GM23338 (cell line): ENCODE data around the gene BARX2. TPM values are rescaled to one million over a fixed set of nuclear protein-coding genes. Genes with fewer than 3 reads are reported as not detected.

Source experiments
- ATAC-seq: fragments of 200-7000 bp; cut with Tn5 transposase; 3 replicates; pipeline ENCODE4 v1.9.1; 2020
- DNase-seq: peaks from one replicate; pipeline ENCODE4 v3.0.0-alpha.2; 2015; ENCODE audit warnings: low spot score
- H2AFZ ChIP-seq: fragments of 200-600 bp; sonication (generic); 2 replicates; pipeline ENCODE4 v1.8.0; 2016; ENCODE audit warnings: antibody characterized with exemption, mild to moderate bottlenecking, moderate library complexity
- H3F3A ChIP-seq: fragments of 200-600 bp; sonication (generic); replicated peaks from 2 replicates; pipeline ENCODE4 v1.8.0; 2017; ENCODE audit warnings: antibody characterized with exemption, mixed run types, low read depth
- H3K27ac ChIP-seq: fragments of 200-600 bp; sonication (generic); 2 replicates; pipeline ENCODE4 v1.6.1; 2016; ENCODE audit warnings: low read depth
- H3K27me3 ChIP-seq: fragments of 200-600 bp; sonication (generic); 2 replicates; pipeline ENCODE4 v1.8.0; 2016; ENCODE audit warnings: mild to moderate bottlenecking, mixed run types, moderate library complexity; ENCODE audit not compliant: insufficient read depth
- H3K36me3 ChIP-seq: fragments of 200-600 bp; sonication (generic); 2 replicates; pipeline ENCODE4 v1.8.0; 2016; ENCODE audit warnings: mild to moderate bottlenecking; ENCODE audit not compliant: insufficient read depth
- H3K4me1 ChIP-seq: fragments of 200-600 bp; sonication (generic); 2 replicates; pipeline ENCODE4 v1.8.0; 2016; ENCODE audit warnings: mild to moderate bottlenecking, moderate library complexity; ENCODE audit not compliant: insufficient read depth
- H3K4me2 ChIP-seq: fragments of 200-600 bp; sonication (generic); 2 replicates; pipeline ENCODE4 v1.7.1; 2017; ENCODE audit warnings: mixed run types
- H3K4me3 ChIP-seq: fragments of 200-600 bp; sonication (generic); 2 replicates; pipeline ENCODE4 v1.6.1; 2016; ENCODE audit warnings: mixed run types
- H3K79me2 ChIP-seq: fragments of 200-600 bp; sonication (generic); replicated peaks from 2 replicates; pipeline ENCODE4 v1.8.0; 2017; ENCODE audit warnings: mild to moderate bottlenecking; ENCODE audit not compliant: insufficient read depth
- H3K9me2 ChIP-seq: fragments of 200-600 bp; sonication (generic); 2 replicates; pipeline ENCODE4 v1.8.0; 2017; ENCODE audit not compliant: insufficient read depth
- H4K20me1 ChIP-seq: fragments of 200-600 bp; sonication (generic); replicated peaks from 2 replicates; pipeline ENCODE4 v1.8.0; 2017; ENCODE audit warnings: mild to moderate bottlenecking; ENCODE audit not compliant: insufficient read depth
- H3K27ac Mint-ChIP-seq: 2 replicates; pipeline ENCODE4 v1.8.0; 2020; ENCODE audit warnings: inconsistent platforms, mild to moderate bottlenecking, moderate library complexity, mixed read lengths
- H3K27me3 Mint-ChIP-seq: 3 replicates; pipeline ENCODE4 v1.8.0; 2022; ENCODE audit warnings: low read depth, mild to moderate bottlenecking, moderate library complexity, mixed read lengths, inconsistent platforms; ENCODE audit not compliant: insufficient read depth, poor library complexity
- H3K36me3 Mint-ChIP-seq: 3 replicates; pipeline ENCODE4 v1.8.0; 2021; ENCODE audit warnings: low read depth, mild to moderate bottlenecking, inconsistent platforms, moderate library complexity, mixed read lengths
- H3K4me1 Mint-ChIP-seq: 3 replicates; pipeline ENCODE4 v1.8.0; 2020; ENCODE audit warnings: mild to moderate bottlenecking, inconsistent platforms, mixed read lengths
- H3K4me3 Mint-ChIP-seq: 3 replicates; pipeline ENCODE4 v1.8.0; 2021; ENCODE audit warnings: moderate library complexity, mild to moderate bottlenecking, inconsistent platforms, mixed read lengths
- H3K9me3 Mint-ChIP-seq: 3 replicates; pipeline ENCODE4 v1.8.0; 2020; ENCODE audit warnings: moderate library complexity, mild to moderate bottlenecking, inconsistent platforms, mixed read lengths
- CREB1 ChIP-seq: fragments of 250-450 bp; sonication (Bioruptor Pico); IDR thresholded peaks from 2 replicates; pipeline ENCODE4 v1.5.0; 2020; ENCODE audit warnings: low read depth, mild to moderate bottlenecking, moderate library complexity
- EZH2 ChIP-seq: fragments of 200-600 bp; sonication (generic); IDR thresholded peaks from one replicate; pipeline ENCODE4 v1.8.0; 2017; ENCODE audit warnings: antibody characterized with exemption, mild to moderate bottlenecking, low read depth; ENCODE audit not compliant: unreplicated experiment
- EZH2phosphoT487 ChIP-seq: fragments of 200-600 bp; sonication (generic); IDR thresholded peaks from one replicate; pipeline ENCODE4 v1.8.1; 2018; ENCODE audit warnings: antibody characterized with exemption; ENCODE audit not compliant: unreplicated experiment
- JUNB ChIP-seq: IDR thresholded peaks from one replicate; pipeline ENCODE4 v1.6.1; 2016; ENCODE audit warnings: antibody characterized with exemption; ENCODE audit not compliant: unreplicated experiment
- NANOG ChIP-seq: IDR thresholded peaks from 2 replicates; pipeline ENCODE4 v1.6.1; 2016; ENCODE audit warnings: antibody characterized with exemption, borderline replicate concordance
- POLR2AphosphoS5 ChIP-seq: IDR thresholded peaks from 2 replicates; pipeline ENCODE4 v1.6.1; 2016; ENCODE audit warnings: antibody characterized with exemption, low read depth
- REST ChIP-seq: IDR thresholded peaks from one replicate; pipeline ENCODE4 v1.6.1; 2018; ENCODE audit warnings: antibody characterized with exemption; ENCODE audit not compliant: unreplicated experiment
- STAT1 ChIP-seq: IDR thresholded peaks from one replicate; pipeline ENCODE4 v1.6.1; 2016; ENCODE audit warnings: antibody characterized with exemption; ENCODE audit not compliant: unreplicated experiment
- ZNF114 ChIP-seq: fragments of 250-450 bp; sonication (Bioruptor Pico); IDR thresholded peaks from 2 replicates; pipeline ENCODE4 v1.5.0; 2020; ENCODE audit warnings: mild to moderate bottlenecking, moderate library complexity
- ZNF331 ChIP-seq: fragments of 250-450 bp; sonication (Bioruptor Pico); IDR thresholded peaks from 2 replicates; pipeline ENCODE4 v1.5.0; 2020; ENCODE audit warnings: low read depth, mild to moderate bottlenecking, moderate library complexity
- ZNF462 ChIP-seq: fragments of 250-450 bp; sonication (Bioruptor Pico); IDR thresholded peaks from 2 replicates; pipeline ENCODE4 v1.5.0; 2020; ENCODE audit warnings: mild to moderate bottlenecking, moderate library complexity
- polyA plus RNA-seq: library from polyadenylated mRNA; unstranded; fragments of >200 nt; fragmentation: Nextera tagmentation; extraction: Ambion mirVana; gene quantifications from 2 replicates; pipeline ENCODE4 v1.2.1, GENCODE V29; 2016
- total RNA-seq: library from RNA; depleted of rRNA; stranded (reverse); fragments of >200 nt; shearing (Covaris generic); gene quantifications from 2 replicates; pipeline ENCODE4 v1.2.3, GENCODE V29; 2014
- TF ChIP-seq, protein P1 (sequence below): IDR thresholded peaks from 2 replicates; pipeline ENCODE4 v1.6.1; 2016; ENCODE audit warnings: antibody characterized with exemption
- TF ChIP-seq, protein P2 (sequence below), 2 experiments: fragments of 200-600 bp in 1 of 2; sonication (generic) in 1 of 2; conservative IDR thresholded peaks; 2 replicates each; pipeline versions ENCODE4 v1.5.1 to v1.6.1; 2016 to 2017; ENCODE audit warnings: antibody characterized with exemption in 2 of 2, low read depth in 2 of 2, mild to moderate bottlenecking in 2 of 2, moderate library complexity in 1 of 2

The BARX2 gene
- total and polyA plus RNA-seq, 2 experiments from 2014 or later: not detected

DNA sequence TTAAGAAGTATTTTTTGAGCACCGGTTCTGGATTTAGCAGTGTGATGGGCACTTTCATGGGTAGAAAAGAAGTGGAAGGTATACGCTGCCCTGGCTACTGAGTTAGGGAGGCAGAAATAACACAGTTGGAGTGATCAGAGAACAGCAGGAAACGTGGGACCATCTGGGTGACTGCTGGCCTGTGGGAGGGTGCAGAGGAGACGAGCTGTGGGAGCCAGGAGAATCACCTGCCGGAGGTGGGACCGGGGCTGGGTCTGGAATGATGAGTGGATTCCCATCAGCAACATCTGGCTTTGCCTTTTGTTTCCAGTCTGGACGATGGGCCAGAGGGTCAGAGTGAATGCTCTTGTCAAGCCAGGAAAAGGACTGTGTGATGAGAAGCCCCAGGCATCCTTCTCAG is 66.5 kb downstream of the BARX2 start:
- Histone ChIP-seq H3K27ac (no peak overlapping the region), H3K4me2 (no peak overlapping the region), H3K36me3 (no peaks in the 10 kb centered on the region), H3F3A (no peaks in the 10 kb centered on the region), H3K27me3 (no peaks in the 10 kb centered on the region), H3K79me2 (no peaks in the 10 kb centered on the region), H2AFZ (no peak overlapping the region), H3K4me3 (no peak overlapping the region), H3K9me2 (peaks cover 4% of the 10 kb centered on the region; the same call in 1 of the 2 replicates), H4K20me1 (no peaks in the 10 kb centered on the region), H3K4me1 (0 out of 2 replicates have a peak, but pooled peaks cover 4% of the 10 kb centered on the region)
- H3K27me3 Mint-ChIP-seq: peaks cover 12% of the 10 kb centered on the region
- H3K4me3 Mint-ChIP-seq: no peak overlapping the region
- no peak overlapping the region for H3K27ac Mint-ChIP-seq
- no peak for DNase-seq
- H3K36me3 Mint-ChIP-seq: no peaks in the 10 kb centered on the region
- TF ChIP-seq EZH2 (no peak), JUNB (no peak), ZNF462 (no peak), STAT1 (no peak), NANOG (no peak), CREB1 (no peak), POLR2AphosphoS5 (no peak), ZNF331 (no peak), REST (no peak), EZH2phosphoT487 (no peak), ZNF114 (CRISPR knock-in tag) (no peak)
- TF ChIP-seq, protein P1, sequence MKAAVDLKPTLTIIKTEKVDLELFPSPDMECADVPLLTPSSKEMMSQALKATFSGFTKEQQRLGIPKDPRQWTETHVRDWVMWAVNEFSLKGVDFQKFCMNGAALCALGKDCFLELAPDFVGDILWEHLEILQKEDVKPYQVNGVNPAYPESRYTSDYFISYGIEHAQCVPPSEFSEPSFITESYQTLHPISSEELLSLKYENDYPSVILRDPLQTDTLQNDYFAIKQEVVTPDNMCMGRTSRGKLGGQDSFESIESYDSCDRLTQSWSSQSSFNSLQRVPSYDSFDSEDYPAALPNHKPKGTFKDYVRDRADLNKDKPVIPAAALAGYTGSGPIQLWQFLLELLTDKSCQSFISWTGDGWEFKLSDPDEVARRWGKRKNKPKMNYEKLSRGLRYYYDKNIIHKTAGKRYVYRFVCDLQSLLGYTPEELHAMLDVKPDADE: no peak
- TF ChIP-seq, protein P2, sequence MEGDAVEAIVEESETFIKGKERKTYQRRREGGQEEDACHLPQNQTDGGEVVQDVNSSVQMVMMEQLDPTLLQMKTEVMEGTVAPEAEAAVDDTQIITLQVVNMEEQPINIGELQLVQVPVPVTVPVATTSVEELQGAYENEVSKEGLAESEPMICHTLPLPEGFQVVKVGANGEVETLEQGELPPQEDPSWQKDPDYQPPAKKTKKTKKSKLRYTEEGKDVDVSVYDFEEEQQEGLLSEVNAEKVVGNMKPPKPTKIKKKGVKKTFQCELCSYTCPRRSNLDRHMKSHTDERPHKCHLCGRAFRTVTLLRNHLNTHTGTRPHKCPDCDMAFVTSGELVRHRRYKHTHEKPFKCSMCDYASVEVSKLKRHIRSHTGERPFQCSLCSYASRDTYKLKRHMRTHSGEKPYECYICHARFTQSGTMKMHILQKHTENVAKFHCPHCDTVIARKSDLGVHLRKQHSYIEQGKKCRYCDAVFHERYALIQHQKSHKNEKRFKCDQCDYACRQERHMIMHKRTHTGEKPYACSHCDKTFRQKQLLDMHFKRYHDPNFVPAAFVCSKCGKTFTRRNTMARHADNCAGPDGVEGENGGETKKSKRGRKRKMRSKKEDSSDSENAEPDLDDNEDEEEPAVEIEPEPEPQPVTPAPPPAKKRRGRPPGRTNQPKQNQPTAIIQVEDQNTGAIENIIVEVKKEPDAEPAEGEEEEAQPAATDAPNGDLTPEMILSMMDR (conservative IDR thresholded peaks at IDR 0.05; ENCODE audit: low read depth in 2 of 2): no peak
- no peaks in the 10 kb centered on the region for H3K9me3 Mint-ChIP-seq
- no peak for ATAC-seq
- H3K4me1 Mint-ChIP-seq: peaks cover 14% of the 10 kb centered on the region
